Endothelial cell of umbilical vein (primary cell): ENCODE measurements around the gene TMEM205. TPM values are rescaled to one million over a fixed set of nuclear protein-coding genes. Genes with fewer than 3 reads are reported as not detected.
A peak's percentile ranks its signal among the peaks of the same experiment; 100 is the strongest.

Experiments used
- BruUV-seq: library from RNA; stranded (reverse); fragments of 400-500 nt; replicated peaks from 2 replicates; lab custom pipeline; 2021; lab: Mats Ljungman, UMichigan
- CTCF ChIA-PET: fragments of 300-600, 350-600 bp; sonication (Branson Sonifier 250); formaldehyde crosslinking; loops from one replicate; lab custom pipeline; 2021; ENCODE audit warnings: antibody characterized with exemption, inconsistent platforms; lab: Charles Lee
- POLR2A ChIA-PET: fragments of 300-600, 350-600 bp; sonication (Branson Sonifier 250); formaldehyde crosslinking; loops from one replicate; lab custom pipeline; 2021; ENCODE audit warnings: antibody characterized with exemption, inconsistent platforms; lab: Charles Lee
- DNase-seq: peaks from one replicate; pipeline ENCODE4 v3.0.0-alpha.2; 2011; ENCODE audit warnings: low read depth, low spot score
- FAIRE-seq: peaks from 2 replicates; lab custom pipeline; 2011; peaks lifted over from hg19 to GRCh38; lab: Jason Lieb, UNC
- H2AFZ ChIP-seq: 2 replicates; pipeline ENCODE4 v1.6.0; 2012; ENCODE audit warnings: low read depth, low read length, control low read depth, inconsistent platforms
- H3K27ac ChIP-seq: 2 replicates; pipeline ENCODE4 v1.5.1; 2011; ENCODE audit warnings: low read depth, mild to moderate bottlenecking, control low read depth, low read length, moderate library complexity; ENCODE audit not compliant: insufficient read depth
- H3K27me3 ChIP-seq, 2 experiments: 2 replicates each; pipeline versions ENCODE4 v1.6.0 to v1.6.1; 2011; ENCODE audit warnings: low read length in 2 of 2, mixed read lengths in 1 of 2; ENCODE audit not compliant: control insufficient read depth in 2 of 2, insufficient read depth in 2 of 2
- H3K36me3 ChIP-seq, 2 experiments: 2 replicates in 1 of 2; 3 replicates in 1 of 2; pipeline ENCODE4 v1.5.1; 2011; ENCODE audit warnings: low read length in 2 of 2, mild to moderate bottlenecking in 1 of 2, moderate library complexity in 1 of 2; ENCODE audit not compliant: control insufficient read depth in 2 of 2, insufficient read depth in 2 of 2; ENCODE audit errors: extremely low read depth in 1 of 2
- H3K4me1 ChIP-seq: 3 replicates; pipeline ENCODE4 v1.5.1; 2011; ENCODE audit warnings: mild to moderate bottlenecking, low read length; ENCODE audit not compliant: control insufficient read depth, insufficient read depth; ENCODE audit errors: extremely low read depth
- H3K4me2 ChIP-seq: 2 replicates; pipeline ENCODE4 v1.6.1; 2011; ENCODE audit warnings: low read length, control low read depth, mixed read lengths; ENCODE audit not compliant: insufficient read depth
- H3K4me3 ChIP-seq, 3 experiments: fragments of 200-600 bp in 1 of 3; sonication (generic), shearing (Covaris generic) in 1 of 3; replicated peaks in 1 of 3; 2 replicates each; pipeline ENCODE4 v1.5.1; 2011 to 2016; ENCODE audit warnings: control low read depth in 3 of 3, low read length in 3 of 3, mild to moderate bottlenecking in 2 of 3, inconsistent platforms in 1 of 3, low read depth in 1 of 3, moderate library complexity in 1 of 3; ENCODE audit not compliant: insufficient read depth in 1 of 3
- H3K79me2 ChIP-seq: 2 replicates; pipeline ENCODE4 v1.6.0; 2012; ENCODE audit warnings: low read length, inconsistent platforms; ENCODE audit not compliant: control insufficient read depth, insufficient read depth
- H3K9ac ChIP-seq: replicated peaks from 2 replicates; pipeline ENCODE3; 2011; ENCODE audit warnings: low read length, control low read depth; ENCODE audit not compliant: insufficient read depth; ENCODE audit errors: extremely low read depth
- H3K9me1 ChIP-seq: replicated peaks from 3 replicates; pipeline ENCODE4 v1.6.0; 2011; ENCODE audit warnings: mild to moderate bottlenecking, low read length; ENCODE audit not compliant: control insufficient read depth, insufficient read depth; ENCODE audit errors: extremely low read depth
- H3K9me3 ChIP-seq: replicated peaks from 2 replicates; pipeline ENCODE4 v1.5.1; 2012; ENCODE audit warnings: low read length, inconsistent platforms; ENCODE audit not compliant: control insufficient read depth, insufficient read depth
- H4K20me1 ChIP-seq: replicated peaks from 2 replicates; pipeline ENCODE3; 2011; ENCODE audit warnings: mild to moderate bottlenecking, low read length; ENCODE audit not compliant: control insufficient read depth, insufficient read depth; ENCODE audit errors: extremely low read depth
- CTCF ChIP-seq, 2 donors: IDR thresholded peaks; 1 replicate in 1 of 2; 2 replicates in 1 of 2; pipeline ENCODE4 v1.5.1; 2011; ENCODE audit warnings: low read length in 2 of 2, mild to moderate bottlenecking in 2 of 2, moderate library complexity in 2 of 2, control low read depth in 1 of 2, inconsistent platforms in 1 of 2, low read depth in 1 of 2; ENCODE audit not compliant: insufficient read depth in 1 of 2; ENCODE audit errors: extremely low read depth in 1 of 2
- MAX ChIP-seq: IDR thresholded peaks from 2 replicates; pipeline ENCODE4 v1.6.1; 2011; ENCODE audit not compliant: insufficient read depth, insufficient read length
- MYC ChIP-seq: IDR thresholded peaks from one replicate; pipeline ENCODE4 v1.6.1; 2011; ENCODE audit warnings: mild to moderate bottlenecking, low read depth, low read length
- POLR2A ChIP-seq: IDR thresholded peaks from 2 replicates; pipeline ENCODE4 v1.6.1; 2012; ENCODE audit warnings: low read depth, mild to moderate bottlenecking, control low read depth, low read length
- POLR2AphosphoS5 ChIP-seq: IDR thresholded peaks from 2 replicates; pipeline ENCODE4 v1.6.1; 2012; ENCODE audit warnings: low read depth, mild to moderate bottlenecking, control low read depth, low read length, moderate library complexity; ENCODE audit not compliant: insufficient read depth
- dilution Hi-C: fragments of 300-500 bp; cut with MboI; formaldehyde crosslinking; loops from one replicate; pipeline ENCODE4 v1.15.0; 2019; ENCODE audit warnings: low sequenced_read_pairs; ENCODE audit not compliant: extremely low pct_ligation_motif_present
- intact Hi-C: fragments of 100-400 bp; cut with micrococcal nuclease; formaldehyde crosslinking; loops from one replicate; pipeline ENCODE4 v1.10.0; 2022
- polyA plus RNA-seq, 4 experiments: library from polyadenylated mRNA; depleted of rRNA in 3 of 4; stranded (reverse) in 3 of 4; unstranded in 1 of 4; fragments of >200 nt; gene quantifications; 2 replicates each; pipeline versions ENCODE4 v1.2.1 to v1.2.3, GENCODE V29; 2011 to 2012; ENCODE audit warnings: missing spikeins in 1 of 4
- total RNA-seq: library from RNA; stranded (reverse); gene quantifications from 2 replicates; pipeline ENCODE4 v1.2.3, GENCODE V29; 2021

TMEM205 gene
- total and polyA plus RNA-seq, 2 donors (not counting 3 experiments of a cell fraction or from before 2014, with no cell fraction given), result 57.3 to 345 TPM

- Histone ChIP-seq H3K4me1 (peaks cover 16% of the 10 kb centered on the region), H3K79me2 (no peaks in the 10 kb centered on the region), H3K9me3 (no peaks in the 10 kb centered on the region), H3K27me3 (no peaks in the 10 kb centered on the region), H3K27ac (no peak within 1 kb of the TSS), H2AFZ (peak within 1 kb of the TSS; percentile 95), H3K9ac (peak within 1 kb of the TSS; percentile 30), H4K20me1 (no peaks in the 10 kb centered on the region), H3K36me3 (peaks cover 0 to 14% of the 10 kb centered on the region in 2 experiments), H3K9me1 (no peaks in the 10 kb centered on the region), H3K4me3 (peak within 1 kb of the TSS; percentile 43 to 91 (median 52)), H3K4me2 (peak within 1 kb of the TSS; percentile 83)
- dilution Hi-C loops, result no loop called here
- FAIRE-seq (peak; percentile 96), DNase-seq (peak; percentile 88)
- ChIA-PET POLR2A (interaction anchor here (0.6 kb wide), 1 partner anchor 112 kb away, joined by 3 read pairs; no protein-coding TSS in a partner anchor), CTCF (interaction anchor here (0.9 to 2.2 kb wide), 7 partner anchors 8 to 45 kb away, joined by 3 to 23 read pairs (median 6); partner anchors contain the start of gene SWSAP1)
- no TSS peak for BruUV-seq
- TF ChIP-seq POLR2AphosphoS5 (peak; percentile 52), CTCF (IDR thresholded peaks at IDR 0.05; ENCODE audit: extremely low read depth in 1 of 2, insufficient read depth in 1 of 2, low read depth in 1 of 2, low read length in 2 of 2) (no peak), MAX (no peak), POLR2A (peak; percentile 54), MYC (no peak)
- intact Hi-C loops, result loop anchor here (1.0 to 2.0 kb wide), 2 partner anchors 35 to 45 kb away; partner anchors contain the start of gene SWSAP1
Observed at GRCh38 chr19:11339254-11340098, 6.6 kb downstream of the TMEM205 start, which contains the start of gene RAB3D. Gene RAB3D, minus strand, starts transcription at chr19:11339657. Its CDS starts 2,258 bp downstream, at chr19:11337399.
